ENCODE measurements around the gene MRGPRD.
"Not testable (repeated sequence)": the region's sequence is repeated elsewhere in the genome, so short reads cannot be mapped to it uniquely, and the experiment has no call there.

The MRGPRD gene

DNA sequence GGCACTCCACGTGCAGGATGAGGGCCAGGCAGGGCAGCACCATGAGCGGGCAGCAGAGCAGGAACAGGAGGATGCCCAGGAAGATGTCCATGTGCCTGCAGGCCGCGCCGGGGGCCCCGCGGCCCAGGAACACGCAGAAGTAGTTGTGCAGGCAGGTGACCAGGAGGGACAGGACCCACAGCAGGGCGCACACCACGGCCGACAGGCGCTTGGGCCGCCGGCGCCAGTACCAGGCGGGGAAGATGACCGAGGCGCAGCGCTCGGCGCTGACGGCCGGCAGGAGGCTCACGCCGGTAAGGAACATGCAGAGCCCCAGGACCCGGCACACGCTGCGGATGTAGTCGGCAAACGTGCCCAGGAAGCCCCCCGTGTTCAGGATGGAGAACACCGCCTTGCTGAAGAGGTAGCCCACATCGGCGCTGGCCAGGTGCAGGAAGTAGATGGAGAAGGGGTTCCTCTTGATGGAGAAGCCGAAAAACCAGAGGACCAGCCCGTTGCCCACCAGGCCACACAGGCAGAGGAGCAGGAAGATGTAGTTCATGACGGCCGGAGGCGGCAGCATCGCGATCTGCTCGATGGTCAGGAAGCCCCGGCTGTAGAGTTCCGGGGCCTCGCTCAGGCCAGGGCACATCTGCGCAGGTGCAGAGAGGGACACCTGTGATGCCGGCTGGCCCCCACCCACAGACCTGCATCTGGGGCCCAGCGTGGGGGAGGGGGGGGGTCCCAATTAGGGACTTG is 25.0 kb upstream of the MRGPRD start:
- no peak for DNase-seq

DNA sequence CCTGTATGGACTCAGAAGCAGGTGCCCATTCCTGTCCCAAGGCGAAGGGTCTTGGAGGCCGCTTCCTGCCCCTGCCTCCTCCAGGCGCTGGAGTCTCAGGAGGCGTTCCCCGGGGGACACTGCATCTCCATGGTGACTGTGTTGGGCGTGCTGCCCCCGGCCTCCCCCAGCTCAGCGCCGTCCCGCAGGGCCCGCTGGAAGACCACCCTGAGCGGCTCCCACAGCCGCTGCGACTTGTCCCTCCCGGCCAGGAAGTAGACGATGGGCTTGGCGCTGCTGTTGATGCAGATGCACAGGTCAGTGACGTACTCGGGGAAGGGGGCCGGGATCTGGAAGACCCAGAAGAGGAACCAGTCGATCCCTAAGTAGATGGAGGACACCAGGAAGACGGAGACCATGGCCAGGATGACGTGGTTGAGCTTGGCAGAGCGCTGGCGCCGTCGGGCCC is 24.4 kb upstream of the MRGPRD start:
- no peak for DNase-seq

DNA sequence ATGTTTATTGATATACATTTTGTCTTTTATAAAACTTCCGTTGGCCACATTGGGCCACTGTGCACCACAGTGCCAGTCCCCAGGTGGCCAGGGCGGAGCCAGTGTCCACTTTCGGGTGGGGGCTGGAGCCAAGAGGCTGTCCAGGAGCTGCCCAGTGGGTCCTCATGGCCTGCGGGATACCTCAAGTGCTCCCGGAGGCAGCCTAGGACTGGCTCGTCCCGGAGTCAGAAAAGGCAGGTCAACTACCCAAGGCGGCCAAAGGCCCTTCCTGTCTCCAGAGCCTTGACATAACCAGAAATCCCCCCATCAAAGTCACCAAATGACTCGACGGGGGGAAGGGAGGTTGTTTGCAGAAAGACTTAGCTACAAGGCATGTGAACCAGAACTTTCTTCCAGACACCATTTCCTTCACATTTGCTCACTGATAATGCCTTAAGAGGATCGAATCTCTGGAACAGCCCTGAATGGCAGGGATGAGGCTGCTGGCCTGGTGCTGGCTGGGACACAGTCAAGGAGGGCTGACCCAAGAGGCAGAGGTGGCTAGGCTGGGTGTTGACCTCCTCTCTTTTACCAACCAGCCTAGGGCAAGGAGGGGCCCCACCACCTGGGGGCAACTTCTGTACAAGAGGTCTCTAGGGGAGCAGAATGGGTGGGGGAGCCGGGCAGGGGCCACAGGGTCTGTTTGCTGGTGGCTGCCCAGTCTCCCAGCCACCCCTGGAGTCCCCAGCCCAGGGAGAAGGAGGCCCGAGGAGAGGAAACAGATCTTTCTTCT is 23.8 kb upstream of the MRGPRD start:
- DNase-seq: no peak

DNA sequence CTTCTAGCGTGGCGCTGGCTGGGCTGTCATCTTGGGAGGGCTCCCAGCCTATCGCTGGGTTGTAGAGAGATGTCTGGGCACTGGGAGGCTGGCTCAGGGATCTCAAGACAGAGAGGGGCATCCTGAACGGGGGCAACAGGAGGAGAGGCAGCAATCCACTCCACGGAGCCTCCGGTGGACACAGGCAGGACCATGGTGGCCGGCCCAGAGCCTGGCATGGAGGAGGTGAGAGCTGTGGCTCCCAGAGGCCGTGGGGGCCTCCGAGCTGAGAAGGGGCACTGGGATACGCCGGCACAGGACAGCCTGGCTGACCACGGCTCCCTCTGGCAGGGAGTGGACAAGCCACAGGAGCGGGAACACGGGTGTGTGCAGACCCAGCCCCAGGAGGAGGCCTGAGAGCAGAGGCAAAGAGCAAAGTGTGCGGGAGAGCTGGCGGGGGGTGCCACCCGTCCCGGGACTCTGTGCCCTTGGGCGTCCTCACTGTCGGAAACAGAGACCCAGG is 23.1 kb upstream of the MRGPRD start:
- no peak for DNase-seq

DNA sequence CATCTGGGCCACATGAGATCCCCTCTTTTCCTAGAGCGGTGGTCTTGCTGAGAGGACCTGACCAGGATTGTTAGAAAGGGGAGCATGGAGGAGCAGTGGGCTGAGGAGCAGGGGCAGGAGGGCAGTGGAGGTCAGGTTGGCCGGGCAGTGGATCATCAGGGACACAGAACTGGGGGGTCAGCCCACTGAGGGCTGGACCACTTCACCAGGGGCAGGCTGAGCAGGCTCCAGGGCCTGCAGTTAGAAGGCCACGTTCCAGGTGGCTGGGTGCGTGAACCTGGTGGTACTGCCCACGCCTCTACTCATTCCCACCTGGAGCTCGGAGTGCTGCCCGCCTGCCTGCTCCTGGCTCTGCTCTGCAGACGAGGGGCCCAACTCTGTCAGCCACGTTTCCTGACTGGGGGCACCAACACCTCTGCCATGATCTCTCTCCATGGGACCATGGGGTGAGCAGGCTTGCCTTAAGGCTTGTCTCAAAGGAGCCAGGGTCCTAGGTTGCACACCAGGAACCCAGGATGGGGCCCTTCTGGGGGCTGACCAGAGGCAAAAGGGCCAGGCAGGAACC is 22.6 kb upstream of the MRGPRD start:
- no peak for DNase-seq

DNA sequence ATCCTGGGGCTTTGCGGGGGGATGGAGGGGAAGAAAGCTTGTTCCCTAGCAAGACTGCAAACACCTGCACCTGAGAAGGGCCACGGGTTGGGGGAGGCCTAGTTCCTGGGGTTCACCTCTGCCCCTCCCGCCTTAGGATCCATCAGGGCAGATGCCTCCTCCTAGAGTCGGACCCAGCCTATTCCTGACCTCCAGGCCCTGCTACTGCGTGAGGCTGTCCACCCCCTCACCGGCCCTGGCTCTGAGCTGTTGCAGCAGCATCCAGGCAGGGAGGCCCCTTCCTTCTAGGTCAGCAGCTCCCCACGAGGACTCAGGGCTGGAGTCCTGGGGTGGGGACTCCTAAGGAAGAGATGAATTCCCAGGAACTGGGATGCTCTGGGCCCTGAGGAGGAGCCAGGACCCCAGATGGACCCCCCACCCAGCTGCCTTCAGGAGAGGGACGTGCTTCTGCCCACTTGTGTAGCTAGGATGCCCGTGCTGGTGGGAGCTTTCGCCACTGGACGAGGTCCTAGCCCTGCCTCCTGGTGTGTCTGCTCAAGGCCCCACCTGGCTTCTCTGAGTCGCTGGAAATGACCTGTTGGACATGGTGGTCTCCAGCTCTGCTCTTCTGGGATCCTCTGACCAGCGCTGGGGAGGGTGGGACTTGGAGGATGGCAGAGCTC is 21.9 kb upstream of the MRGPRD start:
- DNase-seq: no peak

DNA sequence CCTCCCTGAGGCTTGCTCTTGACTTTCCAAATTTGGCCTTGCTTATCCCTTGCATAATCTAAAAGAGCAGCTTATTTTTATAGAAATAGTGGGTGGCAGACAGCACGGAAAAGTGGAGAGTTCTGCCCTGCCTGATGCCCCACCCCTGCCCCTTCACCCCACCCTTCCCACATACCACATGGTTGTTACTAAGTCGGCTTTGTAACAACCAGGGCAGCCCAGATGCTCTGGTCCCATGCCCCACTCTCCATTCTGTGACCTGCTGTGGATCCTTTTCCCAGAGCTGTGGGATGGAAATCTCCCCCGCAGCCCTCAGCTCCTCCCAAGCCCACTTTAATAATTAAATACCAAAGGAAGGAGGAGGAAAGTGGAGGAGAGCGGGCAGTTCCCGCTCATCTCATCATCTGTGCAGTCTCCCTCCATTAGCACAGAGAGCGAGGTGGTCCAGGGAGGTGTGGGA is 21.4 kb upstream of the MRGPRD start:
- DNase-seq: no peak

DNA sequence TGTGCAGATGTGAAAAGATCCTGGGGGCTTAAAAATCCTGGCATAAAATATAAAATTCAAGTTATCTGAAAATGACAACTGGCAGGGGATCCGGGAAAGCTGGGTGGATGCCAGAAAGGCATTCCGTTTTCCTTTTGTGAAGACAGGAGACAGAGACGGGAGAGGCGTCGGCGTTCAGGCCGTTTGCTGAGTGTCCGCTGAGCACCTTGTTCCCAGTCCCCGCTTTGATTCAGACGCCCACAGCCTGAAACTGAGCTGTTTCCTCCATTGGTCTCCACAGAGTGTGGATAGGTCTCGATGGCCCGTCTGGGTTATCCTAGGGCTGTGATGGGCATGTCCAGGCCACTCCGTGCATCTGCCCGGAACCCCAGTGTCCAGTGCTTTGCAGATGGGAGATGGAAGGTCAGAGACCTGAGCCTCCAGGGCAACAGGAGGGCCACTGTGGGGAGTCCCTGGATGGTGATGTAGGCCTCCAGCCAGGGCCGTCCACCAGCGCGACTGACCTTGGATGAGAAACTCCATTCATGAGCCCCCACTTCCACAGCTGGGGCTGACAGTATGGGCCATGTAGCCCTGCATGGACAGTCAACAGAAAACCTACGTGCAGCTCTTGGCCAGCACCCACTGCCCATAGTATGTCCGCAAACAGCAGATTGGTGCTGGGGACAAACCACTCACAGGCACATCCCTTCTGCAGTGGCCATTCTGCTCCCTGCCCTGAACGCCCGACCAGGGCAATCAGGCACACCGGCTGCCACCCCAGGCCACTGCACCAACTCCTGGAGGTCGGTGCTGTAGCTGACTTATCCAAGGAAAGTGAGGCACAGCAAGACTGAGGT is 20.7 kb upstream of the MRGPRD start:
- no peak for DNase-seq

DNA sequence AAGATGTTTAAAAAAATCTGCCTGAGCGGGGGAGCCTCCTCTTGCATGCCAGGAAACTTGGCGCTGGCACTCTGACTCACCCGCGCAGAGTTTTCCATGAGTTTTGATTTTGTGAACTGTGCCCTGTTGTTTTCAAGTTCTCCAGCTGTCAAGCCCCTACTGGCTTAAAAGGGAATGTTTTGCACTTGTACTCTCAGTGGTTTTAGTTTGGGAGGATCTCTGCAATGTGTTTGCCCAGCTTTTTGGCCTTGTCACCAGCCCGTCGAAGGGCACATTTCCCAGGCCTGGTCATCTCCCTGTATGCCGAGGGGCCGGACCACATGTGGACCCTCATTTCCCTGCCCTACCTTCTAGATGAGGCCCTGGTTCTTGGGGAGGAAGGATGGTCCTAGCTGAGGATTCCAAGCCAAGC is 20.1 kb upstream of the MRGPRD start:
- DNase-seq: no peak

DNA sequence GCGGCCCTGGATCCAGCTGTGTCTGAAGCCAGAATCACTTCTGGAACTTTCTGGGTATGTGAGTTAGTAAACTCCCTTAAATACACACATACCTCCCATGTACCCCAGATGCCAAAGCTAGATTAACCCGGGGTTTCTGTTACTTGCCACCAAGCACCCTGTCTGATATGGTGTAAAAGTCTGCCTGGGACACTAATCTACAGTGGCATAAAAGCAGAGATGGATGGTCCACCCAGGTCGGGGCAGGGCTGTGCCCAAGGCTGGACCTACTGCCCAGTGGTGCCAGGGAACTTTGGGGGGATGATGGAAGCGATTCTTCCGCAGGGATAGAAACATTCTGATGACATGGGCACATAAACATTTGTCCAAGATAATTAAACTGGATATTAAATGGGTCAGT is 19.6 kb upstream of the MRGPRD start:
- no peak for DNase-seq

DNA sequence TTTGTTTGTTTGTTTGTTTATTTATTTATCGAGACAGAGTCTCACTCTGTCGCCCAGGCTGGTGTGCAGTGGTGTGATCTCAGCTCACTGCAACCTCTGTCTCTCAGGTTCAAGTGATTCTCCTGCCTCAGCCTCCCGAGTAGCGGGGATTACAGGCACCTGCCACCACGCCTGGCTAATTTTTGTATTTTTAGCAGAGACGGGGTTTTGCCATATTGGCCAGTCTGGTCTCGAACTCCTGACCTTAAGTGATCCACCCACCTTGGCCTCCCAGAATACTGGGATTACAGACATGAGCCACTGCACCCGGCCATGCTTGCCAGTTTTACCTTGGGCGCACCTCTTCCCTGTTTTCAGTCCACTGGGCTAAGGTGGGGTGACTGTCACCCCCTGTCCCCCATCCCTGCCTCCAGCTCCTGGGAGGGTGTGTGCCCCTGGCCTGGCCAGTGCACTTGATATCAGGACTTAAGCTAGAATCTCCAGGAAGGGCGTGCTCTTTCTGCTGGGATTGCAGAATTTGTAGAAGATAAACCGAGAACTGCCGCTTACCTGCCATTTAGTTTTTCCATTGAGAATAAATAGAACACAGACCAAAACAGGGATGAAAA is 19.1 kb upstream of the MRGPRD start:
- not testable (repeated sequence) for DNase-seq

DNA sequence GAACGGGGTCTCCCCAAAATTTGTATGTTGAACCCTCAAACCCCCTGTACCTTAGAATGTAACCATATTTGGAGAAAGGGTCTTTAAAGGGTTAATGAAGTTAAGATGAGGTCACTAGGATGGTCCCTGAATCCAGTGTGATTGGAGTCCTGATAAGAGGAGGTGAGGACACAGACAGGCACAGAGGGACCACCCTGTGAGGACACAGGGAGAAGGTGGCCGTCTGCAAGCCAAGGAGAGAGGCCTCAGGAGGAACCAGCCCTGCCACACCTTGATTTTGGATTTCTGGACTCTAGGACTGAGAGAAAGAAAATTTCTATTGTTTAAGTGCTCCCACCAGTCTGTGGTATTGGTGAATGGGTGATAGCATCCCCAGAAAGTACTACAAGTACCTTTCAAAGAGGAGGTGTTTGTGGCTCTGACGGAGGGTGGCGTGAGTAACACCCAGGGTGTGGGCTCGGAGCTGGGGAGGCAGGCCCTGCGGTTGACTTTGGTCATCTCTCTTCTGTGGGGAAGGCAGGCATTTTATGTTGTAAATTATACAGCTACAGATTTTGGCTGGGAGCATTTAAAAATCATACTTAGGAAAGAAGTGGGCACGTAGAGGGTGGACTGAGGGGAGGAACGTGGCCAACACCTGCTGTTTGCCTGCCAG is 18.4 kb upstream of the MRGPRD start:
- DNase-seq: no peak

DNA sequence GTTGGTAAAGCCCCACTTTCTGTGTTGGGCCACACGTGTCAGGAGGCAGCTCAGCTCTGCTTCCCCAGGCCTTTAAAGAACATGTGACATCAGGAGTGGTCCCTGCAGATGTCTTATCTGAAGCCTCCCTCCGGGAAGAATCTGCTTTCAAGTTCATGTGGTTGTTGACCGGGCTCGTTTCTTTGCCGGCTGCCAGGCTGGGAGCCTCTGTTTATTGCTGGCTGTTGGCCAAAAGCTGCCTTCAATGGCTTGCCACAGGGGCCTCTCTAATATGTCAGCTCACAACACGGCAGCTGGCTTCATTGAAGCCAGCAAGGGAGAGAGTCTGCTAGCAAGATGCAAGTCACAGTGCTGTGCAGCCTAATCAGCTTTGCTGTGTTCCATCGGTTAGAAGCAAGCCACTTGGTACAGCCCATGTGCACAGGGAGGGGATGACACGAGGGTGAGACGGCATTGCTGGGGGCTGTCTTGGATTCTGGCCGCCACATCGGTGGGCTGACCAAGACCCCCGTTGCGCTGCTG is 17.7 kb upstream of the MRGPRD start:
- DNase-seq: peak; percentile 62

DNA sequence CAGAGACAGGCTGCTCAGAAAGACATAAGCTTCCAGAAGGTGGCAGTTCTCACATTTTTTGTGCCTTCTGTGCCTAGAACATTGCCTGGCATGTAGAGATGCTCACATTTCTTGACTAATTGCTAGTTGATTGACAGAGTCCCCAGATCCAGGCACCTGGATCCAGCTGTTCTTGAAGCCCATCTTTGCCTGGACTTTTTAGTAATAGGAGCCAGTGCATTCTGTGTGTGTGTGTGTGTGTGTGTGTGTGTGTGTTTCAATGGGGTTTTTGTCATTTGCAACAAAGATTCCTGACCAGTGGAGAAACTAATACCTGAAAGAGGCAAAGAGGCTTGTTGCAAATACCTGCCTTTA is 17.2 kb upstream of the MRGPRD start:
- DNase-seq: no peak

DNA sequence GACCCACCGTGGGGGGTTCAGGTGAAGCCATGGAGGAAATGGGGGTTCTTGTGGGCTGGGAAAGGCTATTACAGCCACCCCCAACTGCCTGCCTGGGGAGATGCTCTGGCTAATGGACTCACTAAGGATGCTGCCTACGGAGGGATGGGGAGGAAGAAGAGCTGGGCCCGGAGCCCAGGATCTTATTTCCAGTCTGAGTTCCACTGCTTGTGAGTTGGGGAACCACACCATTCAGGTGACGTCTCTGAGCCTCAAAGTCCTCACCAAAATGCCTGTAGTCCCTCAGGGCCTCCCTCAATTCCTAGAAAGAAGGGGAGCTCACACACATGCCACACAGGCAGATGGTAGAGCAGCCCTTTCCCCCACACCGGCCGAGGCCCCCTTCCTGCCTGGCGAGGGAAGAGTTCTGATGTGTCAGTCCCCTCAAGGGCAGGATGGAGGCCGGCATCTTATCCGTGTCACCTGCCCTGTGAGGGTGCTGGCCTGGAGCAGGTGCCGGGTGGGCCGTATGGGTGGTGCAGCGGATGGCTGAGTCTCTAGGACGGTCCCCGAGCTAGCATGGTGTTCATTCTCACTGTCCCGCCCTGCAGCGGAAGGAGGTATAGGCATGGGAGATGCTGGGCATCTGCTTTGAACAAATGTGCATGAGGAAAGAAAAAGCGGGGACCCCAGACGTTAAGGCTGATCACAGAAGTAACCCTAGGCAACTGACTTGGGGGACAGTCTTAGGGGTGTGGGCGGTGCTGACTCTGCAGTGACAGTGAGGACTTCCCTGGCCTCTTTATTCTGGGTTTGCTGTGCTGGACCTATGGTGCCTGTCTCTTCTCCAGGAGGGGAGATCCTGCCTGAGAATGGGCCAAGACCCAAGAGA is 16.6 kb upstream of the MRGPRD start:
- DNase-seq: no peak

DNA sequence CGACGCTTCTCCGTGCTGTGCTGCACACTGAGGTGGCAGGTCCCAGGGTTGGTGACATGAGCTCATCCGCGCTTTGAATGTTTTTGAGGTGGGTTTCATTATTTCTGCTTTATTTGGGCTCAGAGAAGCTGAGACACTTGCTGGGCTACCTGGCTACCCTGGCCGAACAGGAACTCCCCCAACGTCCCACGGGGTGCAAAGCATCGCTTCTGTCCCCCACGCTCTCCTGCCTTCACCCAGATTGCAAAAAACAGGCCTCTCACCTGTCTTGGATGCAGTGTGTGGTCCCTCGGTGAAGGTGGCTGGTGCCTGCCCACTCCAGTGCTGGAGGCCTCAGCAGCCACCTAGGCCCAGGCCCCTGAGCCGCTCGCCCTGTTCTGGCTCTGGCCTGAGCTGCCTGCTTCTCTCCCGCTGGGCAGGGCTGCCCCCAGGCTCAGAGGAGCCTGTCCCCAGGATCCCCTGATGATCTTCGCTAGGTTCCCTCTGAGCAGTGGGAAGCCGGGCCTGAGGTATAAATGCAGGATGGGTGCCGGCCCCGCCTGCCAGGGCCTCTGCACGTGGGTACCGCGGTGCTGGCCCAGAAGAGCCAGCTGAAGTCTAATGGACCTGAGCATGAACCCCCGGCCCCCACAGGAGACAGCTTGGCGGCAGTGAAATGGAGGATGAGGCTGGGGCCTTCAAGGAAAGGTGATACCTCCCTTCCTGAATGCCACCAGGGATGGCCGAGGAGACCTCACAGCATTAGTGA is 15.8 kb upstream of the MRGPRD start:
- no peak for DNase-seq

DNA sequence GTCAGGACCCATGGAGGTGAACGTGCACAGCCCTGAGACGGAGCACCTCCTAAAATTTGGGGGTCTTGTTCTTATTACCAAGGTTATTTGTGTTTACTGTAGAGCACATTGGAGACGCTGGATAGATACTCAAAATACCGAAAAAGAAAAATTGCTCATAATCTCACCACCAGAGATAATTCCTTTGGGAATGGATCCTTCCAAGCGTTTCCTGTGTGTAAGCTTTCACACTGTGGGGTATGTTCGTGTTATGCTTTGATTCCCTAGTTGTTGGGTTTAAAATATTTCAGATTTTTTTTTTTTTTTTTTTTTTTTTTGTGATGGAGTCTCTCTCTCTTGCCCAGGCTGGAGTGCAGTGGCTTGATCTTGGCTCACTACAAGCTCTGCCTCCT is 14.1 kb upstream of the MRGPRD start:
- no peak for DNase-seq

DNA sequence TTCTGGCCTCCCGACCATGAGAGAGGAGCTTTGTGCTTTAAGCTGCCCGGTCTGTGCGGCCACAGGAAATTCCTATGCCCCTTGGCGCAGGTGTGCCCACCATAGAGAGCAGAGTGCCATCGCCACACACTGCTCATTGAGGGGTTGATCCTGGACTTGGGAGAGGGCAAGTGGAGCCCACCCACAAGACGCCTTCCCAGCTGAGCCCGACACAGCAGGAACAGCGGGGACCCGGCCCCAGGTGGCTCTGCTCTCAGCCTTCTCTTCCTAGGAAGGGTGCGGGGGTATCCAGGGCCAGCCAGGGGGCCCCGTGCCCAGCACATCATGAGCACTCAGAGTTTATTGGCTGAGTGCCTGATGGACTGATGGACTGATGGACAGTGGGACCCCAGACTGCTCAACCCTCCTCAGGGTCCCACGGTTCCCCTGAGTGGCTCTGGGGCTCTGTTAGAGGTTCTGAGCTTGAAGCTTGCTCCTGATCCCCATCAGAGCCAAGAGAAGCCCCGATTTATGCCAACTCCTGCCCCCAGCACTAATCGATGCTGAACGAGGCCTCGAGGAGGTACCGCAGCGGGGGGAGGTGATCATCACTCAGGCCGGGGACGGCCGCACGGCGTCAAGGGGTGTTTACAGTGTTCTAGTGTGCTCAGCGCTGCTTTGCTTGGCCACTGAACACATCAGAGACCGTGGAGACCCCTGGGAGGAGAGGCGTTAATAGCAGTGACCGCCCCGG is 13.5 kb upstream of the MRGPRD start:
- DNase-seq: no peak

DNA sequence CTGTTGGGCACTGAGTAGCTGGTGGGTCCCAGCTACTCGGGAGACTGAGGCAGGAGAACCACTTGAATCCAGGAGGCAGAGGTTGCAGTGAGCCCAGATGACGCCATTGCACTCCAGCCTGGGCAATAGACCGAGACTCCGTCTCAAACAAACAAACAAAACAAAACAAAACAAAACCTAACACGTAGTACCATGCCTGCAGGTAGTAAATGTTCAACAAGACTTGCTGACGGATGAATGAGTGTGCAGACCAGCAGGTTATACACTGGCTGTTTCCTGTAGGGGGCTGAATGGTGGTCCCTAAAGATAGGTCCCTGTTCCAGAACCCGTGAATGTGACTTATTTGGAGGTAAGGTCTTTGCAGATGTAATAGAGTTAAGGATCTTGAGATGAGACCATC is 12.8 kb upstream of the MRGPRD start:
- no peak for DNase-seq

Measured in NCI-H774 (cell line).